Measurements from ENCODE around the gene LIMS3. TPM values are rescaled to one million over a fixed set of nuclear protein-coding genes. Genes with fewer than 3 reads are reported as not detected.
"Not testable (repeated sequence)": the region's sequence is repeated elsewhere in the genome, so short reads cannot be mapped to it uniquely, and the experiment has no call there.

Gene LIMS3
- total RNA-seq (2012; rRNA removed) = 3.3 and 11.4 TPM in 2 replicates

DNA sequence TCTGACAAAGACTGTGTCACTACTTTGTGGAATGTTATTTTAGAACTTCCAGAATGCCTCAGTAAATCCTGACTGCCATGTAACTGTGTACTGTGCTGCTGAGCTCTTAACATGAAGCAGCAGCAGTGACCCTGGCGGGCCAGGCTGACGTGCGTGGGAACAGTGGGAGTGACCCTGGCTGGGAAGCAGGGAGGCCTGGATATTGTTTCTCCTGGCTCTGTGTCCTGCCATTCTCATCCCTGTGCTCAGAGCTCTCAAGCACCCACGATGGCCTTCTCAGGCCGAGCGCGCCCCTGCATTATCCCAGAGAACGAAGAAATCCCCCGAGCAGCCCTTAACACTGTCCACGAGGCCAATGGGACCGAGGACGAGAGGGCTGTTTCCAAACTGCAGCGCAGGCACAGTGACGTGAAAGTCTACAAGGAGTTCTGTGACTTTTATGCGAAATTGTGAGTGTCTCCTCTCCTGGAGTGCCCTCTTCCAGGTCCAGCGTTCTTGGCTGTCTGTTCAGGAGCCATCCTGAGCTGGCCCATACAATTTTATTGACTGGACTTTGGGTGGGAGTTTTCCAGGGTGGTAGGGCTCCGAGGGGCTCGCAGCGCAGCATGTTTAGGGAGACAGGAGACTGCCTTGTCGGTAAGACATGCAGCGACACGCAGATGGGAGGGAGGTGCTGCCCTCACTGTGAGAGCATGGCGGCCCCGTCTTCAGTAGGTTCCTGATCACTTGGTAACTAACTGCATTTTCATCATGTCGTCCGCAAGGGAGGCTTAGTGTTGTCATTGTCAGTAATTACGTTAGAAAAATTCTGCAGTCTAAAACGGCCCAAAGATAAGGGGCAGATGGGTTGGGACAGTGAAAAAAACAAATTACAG is at the start of gene LIMS3:
LIMS3 (plus strand) TSS at position 227 of the 875 bp plus-strand sequence; CDS start at position 268, 41 bp downstream.
- H3K27me3 ChIP-seq (ENCODE audit: control insufficient read depth, insufficient read depth, low read length); H3K36me3 ChIP-seq (ENCODE audit: insufficient read depth, low read length); H3K4me2 ChIP-seq (ENCODE audit: low read length); H3K9ac ChIP-seq (ENCODE audit: low read depth, low read length); H3K9me3 ChIP-seq (replicated peaks; ENCODE audit: low read length); H3K4me1 ChIP-seq (ENCODE audit: control insufficient read depth, insufficient read depth, low read length); H3K4me3 ChIP-seq (ENCODE audit: low read length): not testable (repeated sequence)

DNA sequence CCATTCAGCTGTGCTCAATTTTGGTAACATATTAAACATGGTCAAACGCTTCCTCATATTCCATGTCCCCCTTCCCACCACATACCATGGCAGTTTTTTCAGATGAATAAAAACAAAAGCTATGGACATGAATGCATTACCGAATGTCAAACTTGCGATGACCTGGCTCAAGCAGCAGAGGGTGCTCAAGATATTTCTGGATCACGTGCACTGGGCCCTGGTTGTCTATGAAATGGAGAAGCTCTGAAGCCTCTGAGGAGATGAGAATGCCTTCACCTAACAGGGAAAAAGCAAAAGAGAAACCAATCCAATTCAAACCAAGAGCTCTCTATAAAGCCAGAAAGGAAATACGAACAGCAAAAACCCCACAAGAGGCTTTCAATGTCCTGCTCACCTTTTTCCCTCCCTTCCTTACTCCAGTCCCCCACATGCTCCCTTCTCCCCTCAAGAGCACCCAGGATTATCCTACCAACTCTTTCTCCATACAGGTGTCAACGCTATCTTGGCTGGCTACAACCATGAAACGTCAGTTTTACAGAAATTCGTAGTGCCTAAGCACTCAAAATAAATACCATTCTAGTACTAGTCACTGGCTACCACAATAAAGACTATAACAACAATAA is 27.2 kb upstream of the LIMS3 start:
- H3K27me3 ChIP-seq (ENCODE audit: control insufficient read depth, insufficient read depth, low read length); H3K4me1 ChIP-seq (ENCODE audit: control insufficient read depth, insufficient read depth, low read length); H3K4me3 ChIP-seq (ENCODE audit: low read length); H3K4me2 ChIP-seq (ENCODE audit: low read length); H3K9me3 ChIP-seq (replicated peaks; ENCODE audit: low read length); H3K36me3 ChIP-seq (ENCODE audit: insufficient read depth, low read length); H3K9ac ChIP-seq (ENCODE audit: low read depth, low read length): not testable (repeated sequence)

DNA sequence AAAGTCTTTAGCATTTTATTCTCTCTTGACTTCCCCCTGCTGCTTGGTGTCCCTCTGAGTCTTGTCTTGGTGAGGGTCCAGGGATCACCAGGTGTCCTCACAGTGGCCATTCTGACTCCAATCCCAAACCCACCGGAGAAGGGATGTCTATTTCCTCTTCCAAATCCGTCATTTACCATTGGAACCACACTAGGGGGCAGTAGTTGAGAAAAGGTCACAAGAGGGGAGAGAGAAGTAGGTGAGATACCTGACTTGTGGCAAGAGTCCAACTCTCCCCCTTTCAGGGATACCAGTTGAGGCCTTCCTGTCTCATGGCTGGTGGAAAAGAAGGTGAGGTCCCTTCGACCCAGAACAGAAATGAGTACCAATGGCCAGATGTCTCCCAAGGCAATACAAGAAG is 21.9 kb upstream of the LIMS3 start:
- not testable (repeated sequence) for H3K9me3 ChIP-seq (replicated peaks; ENCODE audit: low read length); H3K4me1 ChIP-seq (ENCODE audit: control insufficient read depth, insufficient read depth, low read length); H3K4me2 ChIP-seq (ENCODE audit: low read length); H3K36me3 ChIP-seq (ENCODE audit: insufficient read depth, low read length); H3K4me3 ChIP-seq (ENCODE audit: low read length); H3K9ac ChIP-seq (ENCODE audit: low read depth, low read length); H3K27me3 ChIP-seq (ENCODE audit: control insufficient read depth, insufficient read depth, low read length)

DNA sequence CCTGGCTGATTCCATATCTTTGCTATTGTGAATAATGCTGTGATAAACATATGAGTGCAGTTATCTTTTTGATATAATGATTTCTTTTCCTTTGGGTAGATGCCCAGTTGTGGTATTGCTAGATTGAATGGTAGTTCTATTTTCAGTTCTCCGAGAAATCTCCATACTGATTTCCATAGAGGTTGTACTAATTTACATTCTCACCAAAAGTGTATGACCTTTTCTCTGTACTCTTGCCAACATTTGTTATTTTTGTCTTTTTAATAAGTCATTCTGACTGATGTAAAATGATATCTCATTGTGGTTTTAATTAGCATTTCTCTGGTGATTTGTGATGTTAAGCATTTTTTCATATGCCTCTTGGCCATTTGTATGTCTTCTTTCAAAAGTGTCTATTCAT is 16.4 kb upstream of the LIMS3 start:
- H3K27me3 ChIP-seq (ENCODE audit: control insufficient read depth, insufficient read depth, low read length); H3K9me3 ChIP-seq (replicated peaks; ENCODE audit: low read length); H3K4me2 ChIP-seq (ENCODE audit: low read length); H3K4me3 ChIP-seq (ENCODE audit: low read length); H3K9ac ChIP-seq (ENCODE audit: low read depth, low read length); H3K4me1 ChIP-seq (ENCODE audit: control insufficient read depth, insufficient read depth, low read length); H3K36me3 ChIP-seq (ENCODE audit: insufficient read depth, low read length): not testable (repeated sequence)

GRCh38 chr2:109888414-109888813 is 10.1 kb upstream of the LIMS3 start:
- not testable (repeated sequence) for H3K4me1 ChIP-seq (ENCODE audit: control insufficient read depth, insufficient read depth, low read length); H3K9ac ChIP-seq (ENCODE audit: low read depth, low read length); H3K4me3 ChIP-seq (ENCODE audit: low read length); H3K36me3 ChIP-seq (ENCODE audit: insufficient read depth, low read length); H3K9me3 ChIP-seq (replicated peaks; ENCODE audit: low read length); H3K27me3 ChIP-seq (ENCODE audit: control insufficient read depth, insufficient read depth, low read length); H3K4me2 ChIP-seq (ENCODE audit: low read length)

- not testable (repeated sequence) for H3K9me3 ChIP-seq (replicated peaks; ENCODE audit: low read length); H3K4me3 ChIP-seq (ENCODE audit: low read length); H3K36me3 ChIP-seq (ENCODE audit: insufficient read depth, low read length); H3K4me1 ChIP-seq (ENCODE audit: control insufficient read depth, insufficient read depth, low read length); H3K4me2 ChIP-seq (ENCODE audit: low read length); H3K27me3 ChIP-seq (ENCODE audit: control insufficient read depth, insufficient read depth, low read length); H3K9ac ChIP-seq (ENCODE audit: low read depth, low read length)
Observed at GRCh38 chr2:109889909-109890308, 8.6 kb upstream of the LIMS3 start.

DNA sequence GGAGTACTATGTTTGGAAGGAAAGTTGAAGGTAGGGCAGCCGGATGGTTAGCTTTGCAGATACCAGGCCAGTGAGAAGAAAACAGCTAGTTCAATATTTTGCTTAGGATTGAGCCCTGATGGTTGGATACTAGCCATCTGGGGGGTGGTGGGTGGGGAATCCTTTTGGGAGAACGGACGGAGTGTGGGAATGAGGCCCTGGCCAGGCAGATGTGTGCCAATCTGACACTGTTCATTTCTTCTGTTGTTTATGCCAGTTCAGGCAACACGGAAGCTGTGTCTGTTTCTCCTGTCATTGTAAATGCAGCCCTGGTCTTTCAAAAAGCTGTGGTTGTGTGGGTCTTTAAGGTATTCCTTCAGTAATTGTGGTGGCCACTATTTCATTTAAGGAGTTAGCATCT is 7.5 kb upstream of the LIMS3 start:
- H3K36me3 ChIP-seq (ENCODE audit: insufficient read depth, low read length); H3K27me3 ChIP-seq (ENCODE audit: control insufficient read depth, insufficient read depth, low read length); H3K4me3 ChIP-seq (ENCODE audit: low read length); H3K4me1 ChIP-seq (ENCODE audit: control insufficient read depth, insufficient read depth, low read length); H3K9ac ChIP-seq (ENCODE audit: low read depth, low read length); H3K9me3 ChIP-seq (replicated peaks; ENCODE audit: low read length); H3K4me2 ChIP-seq (ENCODE audit: low read length): not testable (repeated sequence)

DNA sequence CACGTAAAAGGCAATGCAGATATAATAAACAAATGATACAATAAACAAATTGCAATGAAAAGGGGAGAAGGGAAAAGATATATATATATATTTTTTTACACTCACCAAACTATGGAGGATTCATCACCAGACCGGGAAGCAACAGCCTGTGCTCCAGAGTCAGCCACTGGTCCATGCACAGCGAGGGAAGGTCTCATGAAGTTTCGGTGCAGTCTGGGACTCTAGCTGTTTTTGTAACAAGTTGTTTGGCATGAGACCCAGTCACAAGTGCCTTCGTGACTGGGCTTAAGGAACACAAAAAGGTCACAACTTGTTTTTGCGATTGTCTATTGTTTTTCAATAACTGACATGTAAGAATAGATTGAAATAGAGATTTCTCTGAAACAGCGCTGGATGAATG is 4.8 kb upstream of the LIMS3 start:
- H3K36me3 ChIP-seq (ENCODE audit: insufficient read depth, low read length) = not testable (repeated sequence)

GRCh38 chr2:109894141-109894540 is 4.3 kb upstream of the LIMS3 start:
- not testable (repeated sequence) for H3K36me3 ChIP-seq (ENCODE audit: insufficient read depth, low read length); H3K4me1 ChIP-seq (ENCODE audit: control insufficient read depth, insufficient read depth, low read length); H3K9me3 ChIP-seq (replicated peaks; ENCODE audit: low read length); H3K4me2 ChIP-seq (ENCODE audit: low read length); H3K9ac ChIP-seq (ENCODE audit: low read depth, low read length); H3K4me3 ChIP-seq (ENCODE audit: low read length); H3K27me3 ChIP-seq (ENCODE audit: control insufficient read depth, insufficient read depth, low read length)

More for the DNA sequence above, 4.8 kb upstream of the LIMS3 start:
- not testable (repeated sequence) for H3K4me3 ChIP-seq (ENCODE audit: low read length); H3K9ac ChIP-seq (ENCODE audit: low read depth, low read length); H3K4me1 ChIP-seq (ENCODE audit: control insufficient read depth, insufficient read depth, low read length); H3K27me3 ChIP-seq (ENCODE audit: control insufficient read depth, insufficient read depth, low read length); H3K9me3 ChIP-seq (replicated peaks; ENCODE audit: low read length); H3K4me2 ChIP-seq (ENCODE audit: low read length)

GRCh38 chr2:109895090-109895869 is 3.2 kb upstream of the LIMS3 start:
- not testable (repeated sequence) for H3K4me1 ChIP-seq (ENCODE audit: control insufficient read depth, insufficient read depth, low read length); H3K9ac ChIP-seq (ENCODE audit: low read depth, low read length); H3K4me2 ChIP-seq (ENCODE audit: low read length); H3K36me3 ChIP-seq (ENCODE audit: insufficient read depth, low read length); H3K27me3 ChIP-seq (ENCODE audit: control insufficient read depth, insufficient read depth, low read length); H3K9me3 ChIP-seq (replicated peaks; ENCODE audit: low read length); H3K4me3 ChIP-seq (ENCODE audit: low read length)

DNA sequence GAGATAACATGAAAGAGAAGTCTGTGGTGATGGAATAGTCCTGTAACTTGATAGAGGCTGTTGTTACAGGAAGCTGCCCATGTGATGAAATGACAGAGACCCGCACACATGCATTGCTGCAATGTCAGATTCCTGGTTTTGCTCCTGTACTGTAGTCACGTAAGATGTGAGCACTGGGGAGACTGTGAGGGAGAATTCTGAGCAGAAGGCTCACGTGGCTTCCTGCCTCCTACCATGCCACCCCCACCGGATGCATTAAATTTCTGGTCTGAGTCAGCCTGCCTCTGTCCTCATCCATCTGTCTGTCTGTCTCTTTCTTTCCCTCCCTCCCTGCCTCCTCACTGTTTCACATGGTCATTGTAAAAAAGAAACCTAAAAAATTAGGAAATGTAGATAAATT is 2.3 kb upstream of the LIMS3 start:
- not testable (repeated sequence) for H3K4me3 ChIP-seq (ENCODE audit: low read length); H3K4me2 ChIP-seq (ENCODE audit: low read length); H3K9ac ChIP-seq (ENCODE audit: low read depth, low read length); H3K27me3 ChIP-seq (ENCODE audit: control insufficient read depth, insufficient read depth, low read length); H3K4me1 ChIP-seq (ENCODE audit: control insufficient read depth, insufficient read depth, low read length); H3K9me3 ChIP-seq (replicated peaks; ENCODE audit: low read length); H3K36me3 ChIP-seq (ENCODE audit: insufficient read depth, low read length)
